HG02798 (cell line): ENCODE measurements around the gene TSPAN16.

Experiments used
- ATAC-seq: cut with Tn5 transposase; IDR thresholded peaks from one replicate; pipeline ENCODE4 v1.9.1; 2021; ENCODE audit warnings: mild to moderate bottlenecking; ENCODE audit not compliant: unreplicated experiment, poor library complexity

TSPAN16 gene

DNA sequence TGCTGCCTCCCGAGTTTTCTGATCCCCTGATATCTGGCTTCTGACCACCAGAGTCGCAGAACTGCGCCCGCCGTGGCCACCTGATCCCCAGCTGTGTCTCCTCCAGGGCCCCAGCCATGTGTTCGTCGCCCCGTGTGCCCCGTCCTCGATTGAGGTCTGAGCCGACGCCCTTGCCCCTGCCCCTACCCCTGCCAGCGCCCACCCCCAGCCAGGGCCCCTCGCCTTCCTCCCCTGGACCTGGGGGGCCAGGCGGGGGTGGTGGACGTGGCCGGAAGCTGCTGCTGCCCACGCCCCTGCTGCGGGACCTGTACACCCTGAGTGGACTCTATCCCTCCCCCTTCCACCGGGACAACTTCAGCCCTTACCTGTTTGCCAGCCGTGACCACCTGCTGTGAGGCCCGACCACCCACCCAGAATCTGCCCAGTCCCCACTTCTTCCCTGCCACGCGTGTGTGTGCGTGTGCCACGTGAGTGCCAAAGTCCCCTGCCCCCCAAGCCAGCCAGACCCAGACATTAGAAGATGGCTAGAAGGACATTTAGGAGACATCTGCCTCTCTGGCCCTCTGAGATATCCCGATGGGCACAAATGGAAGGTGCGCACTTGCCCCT is 68.4 kb downstream of the TSPAN16 start:
- no peak for ATAC-seq

DNA sequence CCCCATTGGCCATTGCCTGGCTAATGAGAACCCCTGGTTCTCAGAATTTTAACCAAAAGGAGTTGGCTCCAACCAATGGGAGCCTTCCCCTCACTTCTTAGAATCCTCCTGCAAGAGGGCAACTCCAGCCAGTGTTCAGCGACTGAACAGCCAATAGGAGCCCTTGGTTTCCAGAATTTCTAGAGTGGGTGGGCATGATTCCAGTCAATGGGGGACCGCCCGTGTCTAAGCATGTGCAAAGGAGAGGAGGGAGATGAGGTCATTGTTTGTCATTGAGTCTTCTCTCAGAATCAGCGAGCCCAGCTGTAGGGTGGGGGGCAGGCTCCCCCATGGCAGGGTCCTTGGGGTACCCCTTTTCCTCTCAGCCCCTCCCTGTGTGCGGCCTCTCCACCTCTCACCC is 69.0 kb downstream of the TSPAN16 start:
- ATAC-seq: no peak
